DMS53 treated with DMSO at 0.1 percent for 48 hours (cell line): ENCODE results near the gene RAB40C.
A peak's percentile ranks its signal among the peaks of the same experiment; 100 is the strongest.

Experiments
- DNase-seq: peaks from one replicate; lab custom pipeline; 2025; ENCODE audit not compliant: unreplicated experiment; lab: John Stamatoyannopoulos, UW

The RAB40C gene

DNA sequence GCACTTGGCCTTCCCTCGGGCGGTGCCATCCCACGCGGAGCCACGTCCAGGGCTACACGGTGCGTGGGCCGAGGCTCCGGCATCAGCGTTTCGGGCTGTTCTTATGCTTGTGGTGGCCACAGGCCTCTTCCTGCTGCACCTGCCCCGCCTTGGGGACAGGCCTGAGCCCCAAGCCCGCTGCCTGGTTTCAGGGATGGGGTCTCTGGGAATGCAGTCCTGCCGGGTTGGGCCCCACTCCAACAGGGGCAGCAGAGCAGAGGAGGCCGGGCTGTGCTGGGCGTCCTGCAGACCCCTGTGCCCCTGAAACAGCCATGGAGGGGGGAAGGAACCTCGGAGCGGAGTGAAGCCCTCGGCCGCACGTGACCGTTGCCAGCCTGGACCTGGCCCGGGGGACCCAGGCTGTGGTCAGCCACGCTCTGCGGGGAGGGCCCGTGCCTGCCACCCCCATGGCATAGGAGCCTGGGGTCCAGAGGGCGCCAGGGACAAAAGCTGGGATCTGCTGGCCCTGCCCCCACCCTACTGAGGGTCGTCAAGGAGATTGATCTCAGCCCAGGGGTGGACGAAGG lies 40.5 kb downstream of the RAB40C start:
- no peak for DNase-seq

- no peak for DNase-seq
Observed at GRCh38 chr16:630815-631405, 41.0 kb downstream of the RAB40C start, which contains the start of gene WFIKKN1. WFIKKN1 (plus strand) TSS chr16:630985; CDS start chr16:631254, 269 bp downstream.

- no peak for DNase-seq
Observed at GRCh38 chr16:631808-632358, 42.0 kb downstream of the RAB40C start.

GRCh38 chr16:632486-633335 lies 42.8 kb downstream of the RAB40C start:
- DNase-seq: no peak

DNA sequence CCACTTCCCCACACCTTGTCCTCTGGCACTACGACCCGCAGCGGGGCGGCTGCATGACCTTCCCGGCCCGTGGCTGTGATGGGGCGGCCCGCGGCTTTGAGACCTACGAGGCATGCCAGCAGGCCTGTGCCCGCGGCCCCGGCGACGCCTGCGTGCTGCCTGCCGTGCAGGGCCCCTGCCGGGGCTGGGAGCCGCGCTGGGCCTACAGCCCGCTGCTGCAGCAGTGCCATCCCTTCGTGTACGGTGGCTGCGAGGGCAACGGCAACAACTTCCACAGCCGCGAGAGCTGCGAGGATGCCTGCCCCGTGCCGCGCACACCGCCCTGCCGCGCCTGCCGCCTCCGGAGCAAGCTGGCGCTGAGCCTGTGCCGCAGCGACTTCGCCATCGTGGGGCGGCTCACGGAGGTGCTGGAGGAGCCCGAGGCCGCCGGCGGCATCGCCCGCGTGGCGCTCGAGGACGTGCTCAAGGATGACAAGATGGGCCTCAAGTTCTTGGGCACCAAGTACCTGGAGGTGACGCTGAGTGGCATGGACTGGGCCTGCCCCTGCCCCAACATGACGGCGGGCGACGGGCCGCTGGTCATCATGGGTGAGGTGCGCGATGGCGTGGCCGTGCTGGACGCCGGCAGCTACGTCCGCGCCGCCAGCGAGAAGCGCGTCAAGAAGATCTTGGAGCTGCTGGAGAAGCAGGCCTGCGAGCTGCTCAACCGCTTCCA lies 43.6 kb downstream of the RAB40C start:
- no peak for DNase-seq

- DNase-seq: no peak
Observed at GRCh38 chr16:634051-634670, 44.3 kb downstream of the RAB40C start.

DNA sequence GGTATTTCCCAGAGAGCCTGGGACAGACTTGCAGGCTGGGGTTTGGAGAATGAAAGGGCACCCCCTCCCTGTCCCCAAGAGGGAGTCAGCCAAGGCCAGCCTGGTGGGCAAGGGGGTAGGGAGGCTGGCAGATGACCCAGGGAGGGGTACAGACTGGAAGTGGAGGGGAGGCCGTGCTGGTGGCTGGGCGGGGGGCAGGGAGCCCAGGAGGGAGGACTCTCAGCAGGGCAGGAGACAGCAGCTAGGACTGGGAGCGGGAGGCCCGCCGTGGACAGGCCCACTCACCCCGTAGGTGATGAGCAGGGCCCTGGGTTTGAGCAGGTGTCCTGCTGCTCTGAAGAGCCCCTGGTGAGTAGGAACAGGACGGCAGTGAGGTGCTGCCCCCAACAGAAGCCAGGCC lies 45.1 kb downstream of the RAB40C start:
- no peak for DNase-seq

GRCh38 chr16:635573-636205 lies 45.8 kb downstream of the RAB40C start:
- DNase-seq: no peak

DNA sequence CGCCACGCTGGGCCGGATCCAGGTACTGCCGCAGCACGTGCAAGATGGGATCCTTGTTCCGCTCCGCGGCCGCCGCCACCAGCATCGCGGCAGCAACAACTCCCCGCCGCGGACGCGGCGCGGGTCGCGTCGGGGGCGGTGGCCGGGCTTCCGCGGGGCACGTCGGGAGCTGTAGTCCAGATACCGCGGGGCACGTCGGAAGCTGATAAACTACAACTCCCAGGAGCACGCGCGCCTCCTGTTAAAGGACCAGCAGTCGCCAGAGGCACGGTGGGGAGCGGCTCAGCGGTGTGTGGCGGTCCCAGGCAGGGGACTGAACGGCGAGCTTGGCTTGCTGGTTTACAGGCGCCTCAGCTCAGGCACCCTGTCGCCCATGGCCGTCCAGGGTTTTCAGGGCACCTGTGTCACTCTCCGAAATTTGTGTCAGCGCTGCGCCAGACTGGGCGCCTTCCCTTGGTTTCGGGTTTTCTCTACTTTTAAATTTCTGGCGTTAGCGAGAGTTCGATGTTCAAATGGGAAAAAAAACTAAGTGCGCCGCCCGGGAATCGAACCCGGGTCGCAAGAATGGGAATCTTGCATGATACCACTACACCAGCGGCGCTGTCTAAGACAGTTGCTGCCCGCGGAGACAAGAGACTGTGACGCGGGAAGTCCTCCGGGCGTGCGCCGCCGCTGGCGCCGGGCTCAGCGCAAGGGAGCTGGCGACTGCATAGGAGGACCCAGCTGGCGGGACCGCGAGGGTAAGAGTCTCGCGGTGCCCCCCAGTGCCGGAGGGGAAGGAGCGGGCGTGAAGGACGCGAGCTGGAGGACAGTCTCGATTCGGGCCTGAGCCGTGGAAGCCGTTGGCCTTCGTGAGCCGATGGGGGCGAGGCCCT lies 46.6 kb downstream of the RAB40C start, which contains the start of gene METTL26:
METTL26 (minus strand) TSS at position 100 of the 875 bp plus-strand sequence; CDS start at position 85, 15 bp downstream.
- DNase-seq: peak; percentile 78

DNA sequence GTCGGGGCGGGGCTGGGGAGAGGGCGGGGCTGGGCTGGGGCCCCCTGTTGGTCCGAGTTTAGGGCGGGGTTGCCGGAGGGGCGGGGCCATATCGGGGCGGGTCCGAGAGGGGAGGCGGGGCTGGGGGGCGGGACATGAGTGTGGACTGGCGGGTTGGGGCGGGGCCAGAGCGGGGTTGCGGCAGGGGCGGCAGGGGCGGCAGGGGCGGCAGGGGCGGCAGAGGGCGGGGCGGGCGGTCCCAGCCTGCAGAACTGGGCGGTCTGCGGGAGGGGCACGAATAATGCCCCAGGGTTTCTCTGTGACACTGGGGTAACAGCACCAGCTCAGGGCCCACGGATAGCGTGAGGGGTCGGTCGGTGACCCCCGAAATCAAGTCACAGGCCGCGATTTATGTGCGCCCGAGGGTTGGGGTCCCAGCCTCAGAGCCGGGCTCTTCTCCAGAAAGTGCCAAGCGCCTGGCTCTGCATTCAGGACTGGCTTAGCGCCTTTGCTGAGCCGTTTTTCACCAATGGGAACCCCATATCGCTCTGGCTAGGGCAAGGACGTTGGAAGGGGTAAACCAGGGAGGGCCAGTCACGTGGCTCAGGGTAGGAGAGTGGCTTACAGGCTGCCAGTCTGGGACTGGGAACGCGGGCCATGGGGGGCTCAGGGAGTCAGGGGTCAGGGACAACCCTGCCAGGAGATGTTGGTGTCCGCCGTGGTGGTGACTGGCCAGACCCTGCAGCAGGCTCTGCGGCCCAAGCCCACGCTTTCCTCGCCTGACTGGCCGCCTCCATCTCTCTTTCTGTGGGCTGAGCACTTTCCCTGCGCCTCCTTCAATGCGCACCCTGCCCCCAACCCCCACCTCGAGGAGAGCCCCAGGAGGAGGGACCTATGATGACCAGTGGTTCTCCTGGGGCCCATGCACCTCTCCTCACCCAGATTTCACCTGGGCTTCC lies 47.5 kb downstream of the RAB40C start:
- DNase-seq: no peak

DNA sequence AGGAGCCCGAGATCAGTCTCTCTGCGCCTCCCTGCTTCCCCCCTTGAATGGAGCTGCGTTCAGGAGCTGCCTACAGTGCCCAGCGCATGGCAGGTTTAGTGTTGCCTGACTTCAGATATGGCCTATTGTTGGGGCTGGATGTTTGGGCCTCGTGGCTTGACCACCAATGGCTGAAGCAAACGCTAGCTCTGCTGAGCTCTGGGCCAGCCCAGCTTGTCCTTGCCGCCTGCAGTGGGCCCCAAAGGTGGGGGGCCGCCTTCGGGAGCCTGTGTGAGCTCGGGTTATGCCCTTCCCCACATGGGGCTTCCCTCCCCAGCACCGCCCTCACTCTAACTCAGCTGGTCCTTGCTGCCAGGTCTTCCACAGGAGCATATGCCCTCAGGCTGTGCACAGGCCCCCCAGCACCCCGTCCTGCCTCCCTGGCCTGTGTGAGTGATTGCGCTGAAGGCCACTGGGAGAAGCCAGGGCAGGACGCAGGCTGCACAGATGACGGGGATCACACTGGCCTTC lies 48.2 kb downstream of the RAB40C start:
- DNase-seq: no peak

DNA sequence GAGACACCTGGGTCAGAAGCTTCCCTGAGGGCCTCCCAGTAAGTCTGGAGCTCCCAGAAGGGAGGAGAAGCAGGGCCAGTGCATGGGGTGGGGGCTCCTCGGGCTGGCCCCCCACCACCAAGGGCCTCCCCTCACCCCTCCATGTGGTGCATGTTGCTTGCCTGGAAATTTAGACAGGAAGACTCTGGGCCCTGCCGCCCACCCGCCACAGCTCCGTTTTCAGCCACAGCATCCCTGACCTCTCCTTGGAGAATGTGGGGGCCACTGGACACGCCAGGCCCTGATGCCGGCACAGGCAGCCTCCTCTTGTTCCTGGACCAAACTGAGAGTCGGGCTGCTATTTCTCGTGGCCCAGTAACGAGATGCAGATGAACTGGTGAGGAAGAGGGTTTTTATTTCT lies 49.0 kb downstream of the RAB40C start:
- DNase-seq: no peak

DNA sequence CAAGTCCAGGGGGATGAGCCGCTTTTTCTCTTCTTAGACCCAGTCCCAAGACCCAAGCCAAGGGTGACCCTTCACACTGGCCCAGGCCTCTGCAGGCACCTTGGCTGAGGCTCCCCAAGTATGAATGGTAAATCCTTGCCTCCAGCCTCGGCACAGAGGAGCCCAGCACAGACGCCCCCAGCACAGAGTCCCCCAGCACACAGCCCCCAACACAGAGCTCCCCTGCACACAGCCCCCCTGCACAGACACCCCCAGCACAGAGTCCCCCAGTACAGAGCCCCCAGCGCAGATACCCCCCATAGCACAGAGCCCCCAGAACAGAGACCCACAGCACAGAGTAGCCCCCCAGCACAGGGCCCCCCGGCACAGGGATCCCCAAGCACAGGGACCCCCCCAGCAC lies 50.7 kb downstream of the RAB40C start:
- no peak for DNase-seq

GRCh38 chr16:641326-642188 lies 51.7 kb downstream of the RAB40C start, which contains the start of gene MCRIP2:
MCRIP2 (plus strand) TSS chr16:641828; CDS start chr16:641992, 164 bp downstream.
- peak; percentile 44 for DNase-seq

DNA sequence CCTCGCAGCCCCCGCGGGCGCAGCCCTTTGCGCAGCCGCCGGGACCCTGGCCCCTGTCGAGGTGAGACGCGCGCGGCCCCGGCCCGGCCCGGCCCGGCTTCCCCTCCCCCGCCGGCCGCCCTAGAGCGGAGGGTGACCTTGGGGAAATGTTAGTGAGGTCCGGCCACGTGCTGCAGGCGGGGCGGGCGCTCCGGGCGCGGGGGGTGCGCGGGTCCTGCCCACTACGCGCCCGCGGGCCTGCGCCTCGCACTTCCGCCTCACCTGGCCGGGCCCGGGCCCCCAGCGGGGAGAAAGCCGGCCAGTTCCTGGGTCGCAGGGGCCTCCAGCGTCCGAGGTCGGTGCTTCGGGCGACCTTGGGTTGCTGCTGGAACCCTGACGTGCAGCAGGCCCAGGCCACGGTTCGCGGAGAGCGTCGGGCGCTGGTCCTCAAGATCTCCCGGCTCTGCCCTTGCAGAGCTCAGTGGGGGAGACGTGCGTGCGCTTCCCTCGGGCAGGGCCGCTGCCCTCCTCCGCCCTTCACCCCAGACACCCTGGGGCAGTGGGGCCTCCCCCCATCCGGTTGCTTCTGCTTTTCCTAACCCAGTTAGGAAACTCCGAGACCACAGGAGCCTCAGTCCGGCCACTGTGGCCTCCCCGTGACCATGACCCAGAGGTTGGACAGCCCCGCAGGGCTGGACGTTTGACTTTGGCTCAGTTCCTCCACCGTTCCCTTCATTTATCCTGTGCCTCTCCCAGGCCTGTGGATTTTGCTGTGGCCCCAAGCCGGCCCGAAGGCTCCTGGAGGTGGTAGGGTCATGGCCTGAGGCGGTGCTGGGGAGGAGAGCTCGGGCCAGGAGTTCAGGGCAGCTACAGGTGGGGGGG lies 52.6 kb downstream of the RAB40C start:
- DNase-seq: peak; percentile 40

- no peak for DNase-seq
Observed at GRCh38 chr16:643050-643368, 53.1 kb downstream of the RAB40C start.
